GM23338 (cell line): Measurements from ENCODE around the gene SLC52A3. TPM values are rescaled to one million over a fixed set of nuclear protein-coding genes. Genes with fewer than 3 reads are reported as not detected.

Experiments used
- ATAC-seq: fragments of 200-7000 bp; cut with Tn5 transposase; 3 replicates; pipeline ENCODE4 v1.9.1; 2020
- DNase-seq: peaks from one replicate; pipeline ENCODE4 v3.0.0-alpha.2; 2015; ENCODE audit warnings: low spot score
- H2AFZ ChIP-seq: fragments of 200-600 bp; sonication (generic); 2 replicates; pipeline ENCODE4 v1.8.0; 2016; ENCODE audit warnings: antibody characterized with exemption, mild to moderate bottlenecking, moderate library complexity
- H3F3A ChIP-seq: fragments of 200-600 bp; sonication (generic); replicated peaks from 2 replicates; pipeline ENCODE4 v1.8.0; 2017; ENCODE audit warnings: antibody characterized with exemption, mixed run types, low read depth
- H3K27ac ChIP-seq: fragments of 200-600 bp; sonication (generic); 2 replicates; pipeline ENCODE4 v1.6.1; 2016; ENCODE audit warnings: low read depth
- H3K27me3 ChIP-seq: fragments of 200-600 bp; sonication (generic); 2 replicates; pipeline ENCODE4 v1.8.0; 2016; ENCODE audit warnings: mild to moderate bottlenecking, mixed run types, moderate library complexity; ENCODE audit not compliant: insufficient read depth
- H3K36me3 ChIP-seq: fragments of 200-600 bp; sonication (generic); 2 replicates; pipeline ENCODE4 v1.8.0; 2016; ENCODE audit warnings: mild to moderate bottlenecking; ENCODE audit not compliant: insufficient read depth
- H3K4me1 ChIP-seq: fragments of 200-600 bp; sonication (generic); 2 replicates; pipeline ENCODE4 v1.8.0; 2016; ENCODE audit warnings: mild to moderate bottlenecking, moderate library complexity; ENCODE audit not compliant: insufficient read depth
- H3K4me2 ChIP-seq: fragments of 200-600 bp; sonication (generic); 2 replicates; pipeline ENCODE4 v1.7.1; 2017; ENCODE audit warnings: mixed run types
- H3K4me3 ChIP-seq: fragments of 200-600 bp; sonication (generic); 2 replicates; pipeline ENCODE4 v1.6.1; 2016; ENCODE audit warnings: mixed run types
- H3K79me2 ChIP-seq: fragments of 200-600 bp; sonication (generic); replicated peaks from 2 replicates; pipeline ENCODE4 v1.8.0; 2017; ENCODE audit warnings: mild to moderate bottlenecking; ENCODE audit not compliant: insufficient read depth
- H3K9me2 ChIP-seq: fragments of 200-600 bp; sonication (generic); 2 replicates; pipeline ENCODE4 v1.8.0; 2017; ENCODE audit not compliant: insufficient read depth
- H4K20me1 ChIP-seq: fragments of 200-600 bp; sonication (generic); replicated peaks from 2 replicates; pipeline ENCODE4 v1.8.0; 2017; ENCODE audit warnings: mild to moderate bottlenecking; ENCODE audit not compliant: insufficient read depth
- H3K27ac Mint-ChIP-seq: 2 replicates; pipeline ENCODE4 v1.8.0; 2020; ENCODE audit warnings: inconsistent platforms, mild to moderate bottlenecking, moderate library complexity, mixed read lengths
- H3K27me3 Mint-ChIP-seq: 3 replicates; pipeline ENCODE4 v1.8.0; 2022; ENCODE audit warnings: low read depth, mild to moderate bottlenecking, moderate library complexity, mixed read lengths, inconsistent platforms; ENCODE audit not compliant: insufficient read depth, poor library complexity
- H3K36me3 Mint-ChIP-seq: 3 replicates; pipeline ENCODE4 v1.8.0; 2021; ENCODE audit warnings: low read depth, mild to moderate bottlenecking, inconsistent platforms, moderate library complexity, mixed read lengths
- H3K4me1 Mint-ChIP-seq: 3 replicates; pipeline ENCODE4 v1.8.0; 2020; ENCODE audit warnings: mild to moderate bottlenecking, inconsistent platforms, mixed read lengths
- H3K4me3 Mint-ChIP-seq: 3 replicates; pipeline ENCODE4 v1.8.0; 2021; ENCODE audit warnings: moderate library complexity, mild to moderate bottlenecking, inconsistent platforms, mixed read lengths
- H3K9me3 Mint-ChIP-seq: 3 replicates; pipeline ENCODE4 v1.8.0; 2020; ENCODE audit warnings: moderate library complexity, mild to moderate bottlenecking, inconsistent platforms, mixed read lengths
- CTCF ChIP-seq, 2 experiments: fragments of 200-600 bp in 1 of 2; sonication (generic) in 1 of 2; conservative IDR thresholded peaks; 2 replicates each; pipeline versions ENCODE4 v1.5.1 to v1.6.1; 2016 to 2017; ENCODE audit warnings: antibody characterized with exemption in 2 of 2, low read depth in 2 of 2, mild to moderate bottlenecking in 2 of 2, moderate library complexity in 1 of 2
- JUNB ChIP-seq: IDR thresholded peaks from one replicate; pipeline ENCODE4 v1.6.1; 2016; ENCODE audit warnings: antibody characterized with exemption; ENCODE audit not compliant: unreplicated experiment
- NANOG ChIP-seq: IDR thresholded peaks from 2 replicates; pipeline ENCODE4 v1.6.1; 2016; ENCODE audit warnings: antibody characterized with exemption, borderline replicate concordance
- POLR2AphosphoS5 ChIP-seq: IDR thresholded peaks from 2 replicates; pipeline ENCODE4 v1.6.1; 2016; ENCODE audit warnings: antibody characterized with exemption, low read depth
- STAT1 ChIP-seq: IDR thresholded peaks from one replicate; pipeline ENCODE4 v1.6.1; 2016; ENCODE audit warnings: antibody characterized with exemption; ENCODE audit not compliant: unreplicated experiment
- ZNF114 ChIP-seq: fragments of 250-450 bp; sonication (Bioruptor Pico); IDR thresholded peaks from 2 replicates; pipeline ENCODE4 v1.5.0; 2020; ENCODE audit warnings: mild to moderate bottlenecking, moderate library complexity
- ZNF331 ChIP-seq: fragments of 250-450 bp; sonication (Bioruptor Pico); IDR thresholded peaks from 2 replicates; pipeline ENCODE4 v1.5.0; 2020; ENCODE audit warnings: low read depth, mild to moderate bottlenecking, moderate library complexity
- polyA plus RNA-seq: library from polyadenylated mRNA; unstranded; fragments of >200 nt; fragmentation: Nextera tagmentation; extraction: Ambion mirVana; gene quantifications from 2 replicates; pipeline ENCODE4 v1.2.1, GENCODE V29; 2016
- total RNA-seq: library from RNA; depleted of rRNA; stranded (reverse); fragments of >200 nt; shearing (Covaris generic); gene quantifications from 2 replicates; pipeline ENCODE4 v1.2.3, GENCODE V29; 2014
- TF ChIP-seq, protein P1 (sequence below): fragments of 250-450 bp; sonication (Bioruptor Pico); IDR thresholded peaks from 2 replicates; pipeline ENCODE4 v1.5.0; 2020; ENCODE audit warnings: mild to moderate bottlenecking, moderate library complexity

The SLC52A3 gene
- total and polyA plus RNA-seq, 2 experiments from 2014 or later = 2.3 to 4.5 TPM

DNA sequence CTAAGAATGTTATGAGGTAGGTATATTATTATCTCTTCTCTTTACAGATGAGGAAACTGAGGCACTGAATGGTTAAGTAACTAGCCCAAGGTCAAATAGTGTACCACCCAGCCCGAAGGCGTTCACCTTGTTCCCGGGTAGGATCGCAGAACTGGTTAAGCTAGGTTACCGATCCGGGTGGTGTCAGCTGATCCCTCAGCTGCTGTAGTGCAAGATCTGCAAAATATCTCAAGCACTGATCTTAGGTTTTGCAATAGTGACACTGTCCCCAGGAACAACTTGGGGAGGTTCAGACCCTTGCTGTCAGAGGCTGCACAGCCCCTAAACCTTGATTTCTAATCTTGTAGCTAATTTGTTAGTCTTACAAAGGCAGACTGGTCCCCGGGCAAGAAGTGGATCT is 28.1 kb downstream of the SLC52A3 start:
- peaks cover 16% of the 10 kb centered on the region for H3K9me3 Mint-ChIP-seq
- Histone ChIP-seq H3K4me3 (no peak overlapping the region), H3K4me1 (no peaks in the 10 kb centered on the region), H3K27me3 (no peaks in the 10 kb centered on the region), H3K79me2 (no peaks in the 10 kb centered on the region), H3F3A (no peaks in the 10 kb centered on the region), H3K36me3 (no peaks in the 10 kb centered on the region), H3K4me2 (no peak overlapping the region), H3K9me2 (no peaks in the 10 kb centered on the region), H3K27ac (no peak overlapping the region), H2AFZ (no peak overlapping the region), H4K20me1 (no peaks in the 10 kb centered on the region)
- ATAC-seq (no peak), DNase-seq (no peak)
- H3K36me3 Mint-ChIP-seq = peaks cover 5% of the 10 kb centered on the region
- no peak overlapping the region for H3K27ac Mint-ChIP-seq
- TF ChIP-seq JUNB (no peak), STAT1 (no peak), ZNF331 (no peak), CTCF (conservative IDR thresholded peaks at IDR 0.05; ENCODE audit: low read depth in 2 of 2) (no peak), ZNF114 (CRISPR knock-in tag) (no peak), NANOG (no peak), POLR2AphosphoS5 (no peak)
- TF ChIP-seq, protein P1, sequence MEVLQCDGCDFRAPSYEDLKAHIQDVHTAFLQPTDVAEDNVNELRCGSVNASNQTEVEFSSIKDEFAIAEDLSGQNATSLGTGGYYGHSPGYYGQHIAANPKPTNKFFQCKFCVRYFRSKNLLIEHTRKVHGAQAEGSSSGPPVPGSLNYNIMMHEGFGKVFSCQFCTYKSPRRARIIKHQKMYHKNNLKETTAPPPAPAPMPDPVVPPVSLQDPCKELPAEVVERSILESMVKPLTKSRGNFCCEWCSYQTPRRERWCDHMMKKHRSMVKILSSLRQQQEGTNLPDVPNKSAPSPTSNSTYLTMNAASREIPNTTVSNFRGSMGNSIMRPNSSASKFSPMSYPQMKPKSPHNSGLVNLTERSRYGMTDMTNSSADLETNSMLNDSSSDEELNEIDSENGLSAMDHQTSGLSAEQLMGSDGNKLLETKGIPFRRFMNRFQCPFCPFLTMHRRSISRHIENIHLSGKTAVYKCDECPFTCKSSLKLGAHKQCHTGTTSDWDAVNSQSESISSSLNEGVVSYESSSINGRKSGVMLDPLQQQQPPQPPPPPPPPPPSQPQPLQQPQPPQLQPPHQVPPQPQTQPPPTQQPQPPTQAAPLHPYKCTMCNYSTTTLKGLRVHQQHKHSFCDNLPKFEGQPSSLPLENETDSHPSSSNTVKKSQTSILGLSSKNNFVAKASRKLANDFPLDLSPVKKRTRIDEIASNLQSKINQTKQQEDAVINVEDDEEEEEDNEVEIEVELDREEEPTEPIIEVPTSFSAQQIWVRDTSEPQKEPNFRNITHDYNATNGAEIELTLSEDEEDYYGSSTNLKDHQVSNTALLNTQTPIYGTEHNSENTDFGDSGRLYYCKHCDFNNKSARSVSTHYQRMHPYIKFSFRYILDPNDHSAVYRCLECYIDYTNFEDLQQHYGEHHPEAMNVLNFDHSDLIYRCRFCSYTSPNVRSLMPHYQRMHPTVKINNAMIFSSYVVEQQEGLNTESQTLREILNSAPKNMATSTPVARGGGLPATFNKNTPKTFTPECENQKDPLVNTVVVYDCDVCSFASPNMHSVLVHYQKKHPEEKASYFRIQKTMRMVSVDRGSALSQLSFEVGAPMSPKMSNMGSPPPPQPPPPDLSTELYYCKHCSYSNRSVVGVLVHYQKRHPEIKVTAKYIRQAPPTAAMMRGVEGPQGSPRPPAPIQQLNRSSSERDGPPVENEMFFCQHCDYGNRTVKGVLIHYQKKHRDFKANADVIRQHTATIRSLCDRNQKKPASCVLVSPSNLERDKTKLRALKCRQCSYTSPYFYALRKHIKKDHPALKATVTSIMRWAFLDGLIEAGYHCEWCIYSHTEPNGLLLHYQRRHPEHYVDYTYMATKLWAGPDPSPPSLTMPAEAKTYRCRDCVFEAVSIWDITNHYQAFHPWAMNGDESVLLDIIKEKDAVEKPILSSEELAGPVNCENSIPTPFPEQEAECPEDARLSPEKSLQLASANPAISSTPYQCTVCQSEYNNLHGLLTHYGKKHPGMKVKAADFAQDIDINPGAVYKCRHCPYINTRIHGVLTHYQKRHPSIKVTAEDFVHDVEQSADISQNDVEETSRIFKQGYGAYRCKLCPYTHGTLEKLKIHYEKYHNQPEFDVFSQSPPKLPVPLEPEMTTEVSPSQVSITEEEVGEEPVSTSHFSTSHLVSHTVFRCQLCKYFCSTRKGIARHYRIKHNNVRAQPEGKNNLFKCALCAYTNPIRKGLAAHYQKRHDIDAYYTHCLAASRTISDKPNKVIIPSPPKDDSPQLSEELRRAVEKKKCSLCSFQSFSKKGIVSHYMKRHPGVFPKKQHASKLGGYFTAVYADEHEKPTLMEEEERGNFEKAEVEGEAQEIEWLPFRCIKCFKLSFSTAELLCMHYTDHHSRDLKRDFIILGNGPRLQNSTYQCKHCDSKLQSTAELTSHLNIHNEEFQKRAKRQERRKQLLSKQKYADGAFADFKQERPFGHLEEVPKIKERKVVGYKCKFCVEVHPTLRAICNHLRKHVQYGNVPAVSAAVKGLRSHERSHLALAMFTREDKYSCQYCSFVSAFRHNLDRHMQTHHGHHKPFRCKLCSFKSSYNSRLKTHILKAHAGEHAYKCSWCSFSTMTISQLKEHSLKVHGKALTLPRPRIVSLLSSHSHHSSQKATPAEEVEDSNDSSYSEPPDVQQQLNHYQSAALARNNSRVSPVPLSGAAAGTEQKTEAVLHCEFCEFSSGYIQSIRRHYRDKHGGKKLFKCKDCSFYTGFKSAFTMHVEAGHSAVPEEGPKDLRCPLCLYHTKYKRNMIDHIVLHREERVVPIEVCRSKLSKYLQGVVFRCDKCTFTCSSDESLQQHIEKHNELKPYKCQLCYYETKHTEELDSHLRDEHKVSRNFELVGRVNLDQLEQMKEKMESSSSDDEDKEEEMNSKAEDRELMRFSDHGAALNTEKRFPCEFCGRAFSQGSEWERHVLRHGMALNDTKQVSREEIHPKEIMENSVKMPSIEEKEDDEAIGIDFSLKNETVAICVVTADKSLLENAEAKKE (CRISPR knock-in tag) = no peak
- H3K4me1 Mint-ChIP-seq = peaks cover 3% of the 10 kb centered on the region
- no peak overlapping the region for H3K4me3 Mint-ChIP-seq
- H3K27me3 Mint-ChIP-seq = peaks cover 2% of the 10 kb centered on the region
